HS-27A (cell line): Measurements from ENCODE around the gene B4GALT3.

Experiments used
- DNase-seq: peaks from one replicate; pipeline ENCODE4 v3.0.0-alpha.2; 2012; ENCODE audit warnings: low read depth, missing footprints

The B4GALT3 gene

GRCh38 chr1:161188381-161188780, 11.1 kb upstream of the B4GALT3 start:
- DNase-seq = no peak

GRCh38 chr1:161187311-161187710, 10.0 kb upstream of the B4GALT3 start:
- DNase-seq = no peak

GRCh38 chr1:161185732-161186311, 8.5 kb upstream of the B4GALT3 start:
- no peak for DNase-seq

GRCh38 chr1:161185282-161185682, 8.0 kb upstream of the B4GALT3 start:
- no peak for DNase-seq

- no peak for DNase-seq
Observed at GRCh38 chr1:161182214-161182613, 4.9 kb upstream of the B4GALT3 start.

- no peak for DNase-seq
Observed at GRCh38 chr1:161180639-161181038, 3.3 kb upstream of the B4GALT3 start.

GRCh38 chr1:161179698-161180097, 2.4 kb upstream of the B4GALT3 start:
- no peak for DNase-seq

- no peak for DNase-seq
Observed at GRCh38 chr1:161177936-161178244, 583 bp upstream of the B4GALT3 start.

GRCh38 chr1:161176468-161177111, 717 bp downstream of the B4GALT3 start:
- no peak for DNase-seq

- no peak for DNase-seq
Observed at GRCh38 chr1:161175771-161176453, 1.4 kb downstream of the B4GALT3 start.

GRCh38 chr1:161174911-161175310, 2.4 kb downstream of the B4GALT3 start:
- DNase-seq = no peak

- DNase-seq = no peak
Observed at GRCh38 chr1:161173711-161174110, 3.6 kb downstream of the B4GALT3 start.

- DNase-seq = peak; percentile 82
Observed at GRCh38 chr1:161172776-161173376, 4.4 kb downstream of the B4GALT3 start.

GRCh38 chr1:161172349-161172748, 5.0 kb downstream of the B4GALT3 start:
- DNase-seq = no peak

GRCh38 chr1:161171696-161172095, 5.6 kb downstream of the B4GALT3 start:
- no peak for DNase-seq

GRCh38 chr1:161171191-161171590, 6.1 kb downstream of the B4GALT3 start:
- DNase-seq = no peak

GRCh38 chr1:161168906-161169305, 8.4 kb downstream of the B4GALT3 start:
- DNase-seq = no peak

- DNase-seq = no peak
Observed at GRCh38 chr1:161166669-161167548, 10.4 kb downstream of the B4GALT3 start.

- peak; percentile 90 for DNase-seq
Observed at GRCh38 chr1:161165742-161166668, 11.3 kb downstream of the B4GALT3 start, which contains the start of gene PPOX. Gene PPOX, plus strand, starts transcription at chr1:161166426. Its CDS starts 422 bp downstream, at chr1:161166848.

GRCh38 chr1:161164901-161165610, 12.3 kb downstream of the B4GALT3 start:
- DNase-seq = no peak
